ENCODE data around the gene MDN1.
"Not testable (repeated sequence)": the region's sequence is repeated elsewhere in the genome, so short reads cannot be mapped to it uniquely, and the experiment has no call there.

The MDN1 gene

DNA sequence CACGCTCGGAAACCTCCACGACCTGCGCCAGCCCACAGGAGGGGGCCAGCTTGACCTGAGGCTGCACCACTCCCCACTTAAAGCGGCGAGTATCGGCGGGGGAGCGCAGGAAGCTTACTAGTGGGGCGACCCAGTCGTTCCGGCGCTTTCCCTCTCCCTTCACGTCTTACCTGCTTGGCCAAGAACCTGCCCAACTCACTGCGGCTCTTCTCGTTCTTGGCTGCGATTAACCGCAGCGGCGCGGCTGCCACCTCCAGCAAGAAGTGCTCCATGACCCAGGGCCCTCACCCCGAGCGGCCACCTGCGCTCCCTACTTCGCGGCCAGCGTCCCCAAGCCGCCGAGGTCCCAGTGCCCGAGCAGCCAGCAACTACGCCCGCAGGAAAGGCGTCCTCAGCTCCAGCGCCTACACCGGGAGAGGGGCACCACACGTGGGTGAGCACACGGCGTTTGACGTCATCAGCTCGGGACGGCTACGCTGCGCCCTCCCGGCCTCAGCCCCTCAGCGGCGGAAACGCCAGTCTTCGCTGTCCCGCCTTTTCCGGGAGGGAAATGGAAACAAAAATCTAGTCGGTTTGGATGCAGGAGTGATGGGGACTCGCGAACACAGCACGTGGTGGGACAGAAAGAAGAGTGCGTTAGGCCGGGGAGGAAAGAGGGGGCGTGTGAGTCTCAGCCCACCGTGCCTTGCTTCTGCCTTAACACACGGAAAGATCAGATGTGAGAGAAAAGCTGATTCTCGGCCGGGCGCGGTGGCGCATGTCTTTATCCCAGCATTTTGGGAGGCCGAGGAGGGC is at the start of gene MDN1:
TSS of gene MDN1 (minus strand) at position 459 of the 795 bp plus-strand sequence. CDS start at position 272, 187 bp downstream.
- peaks cover 40% of the 10 kb centered on the region for H3K4me1 Mint-ChIP-seq
- peak within 1 kb of the TSS; percentile 81 for H3K4me3 Mint-ChIP-seq
- no peaks in the 10 kb centered on the region for H3K27me3 Mint-ChIP-seq
- peak; percentile 95 for DNase-seq
- no peaks in the 10 kb centered on the region for H3K9me3 Mint-ChIP-seq
- H3K27ac Mint-ChIP-seq = peak within 1 kb of the TSS; percentile 91
- peaks cover 14% of the 10 kb centered on the region for H3K36me3 Mint-ChIP-seq
- CTCF ChIA-PET = interaction anchor here (0.6 to 1.9 kb wide), 9 partner anchors 10 to 1005 kb away, joined by 3 to 7 read pairs (median 3); partner anchors contain the start of gene CASP8AP2

- no peak for DNase-seq
- Mint-ChIP-seq H3K36me3 (peaks cover 78% of the 10 kb centered on the region), H3K4me3 (no peak overlapping the region), H3K27me3 (no peaks in the 10 kb centered on the region), H3K4me1 (peaks cover 14% of the 10 kb centered on the region), H3K27ac (no peak overlapping the region), H3K9me3 (peaks cover 3% of the 10 kb centered on the region)
- CTCF ChIA-PET = no interaction called here
Measured at GRCh38 chr6:89866024-89866678, 46.6 kb upstream of the MDN1 start.

DNA sequence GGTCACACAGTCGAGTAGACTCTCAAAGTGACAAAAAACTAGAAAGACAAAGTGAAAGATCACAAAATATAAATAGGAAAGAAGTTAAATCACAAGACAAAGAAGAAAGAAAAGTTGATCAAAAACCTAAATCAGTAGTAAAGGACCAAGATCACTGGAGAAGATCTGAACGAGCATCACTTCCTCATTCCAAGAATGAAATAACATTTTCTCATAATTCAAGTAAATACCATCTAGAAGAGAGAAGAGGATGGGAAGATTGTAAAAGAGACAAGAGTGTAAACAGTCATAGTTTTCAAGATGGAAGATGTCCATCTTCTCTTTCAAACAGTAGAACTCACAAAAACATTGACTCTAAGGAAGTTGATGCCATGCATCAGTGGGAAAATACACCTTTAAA is 43.1 kb upstream of the MDN1 start:
- Mint-ChIP-seq H3K27ac (peak overlapping the region; percentile 56), H3K4me3 (no peak overlapping the region)

DNA sequence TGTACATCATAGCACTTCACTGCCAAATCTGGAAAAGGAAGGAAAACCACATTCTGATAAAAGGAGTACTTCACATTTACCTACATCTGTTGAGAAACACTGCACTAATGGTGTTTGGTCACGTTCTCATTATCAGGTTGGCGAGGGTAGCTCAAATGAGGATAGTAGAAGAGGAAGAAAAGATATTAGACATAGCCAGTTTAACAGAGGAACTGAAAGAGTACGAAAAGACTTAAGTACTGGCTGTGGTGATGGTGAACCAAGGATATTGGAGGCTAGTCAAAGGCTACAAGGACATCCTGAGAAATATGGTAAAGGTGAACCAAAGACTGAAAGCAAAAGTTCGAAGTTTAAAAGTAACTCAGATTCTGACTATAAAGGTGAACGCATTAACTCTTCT is 42.7 kb upstream of the MDN1 start:
- H3K36me3 Mint-ChIP-seq = peaks cover 67% of the 10 kb centered on the region
- H3K27ac Mint-ChIP-seq = peak overlapping the region; percentile 10
- H3K27me3 Mint-ChIP-seq = no peaks in the 10 kb centered on the region
- H3K9me3 Mint-ChIP-seq = peaks cover 3% of the 10 kb centered on the region
- CTCF ChIA-PET = no interaction called here
- DNase-seq = no peak
- no peak overlapping the region for H3K4me3 Mint-ChIP-seq
- H3K4me1 Mint-ChIP-seq = peaks cover 24% of the 10 kb centered on the region

More for the DNA sequence above, 43.1 kb upstream of the MDN1 start:
- CTCF ChIA-PET = no interaction called here
- Mint-ChIP-seq H3K4me1 (peaks cover 24% of the 10 kb centered on the region), H3K9me3 (peaks cover 3% of the 10 kb centered on the region), H3K36me3 (peaks cover 71% of the 10 kb centered on the region), H3K27me3 (no peaks in the 10 kb centered on the region)
- no peak for DNase-seq

DNA sequence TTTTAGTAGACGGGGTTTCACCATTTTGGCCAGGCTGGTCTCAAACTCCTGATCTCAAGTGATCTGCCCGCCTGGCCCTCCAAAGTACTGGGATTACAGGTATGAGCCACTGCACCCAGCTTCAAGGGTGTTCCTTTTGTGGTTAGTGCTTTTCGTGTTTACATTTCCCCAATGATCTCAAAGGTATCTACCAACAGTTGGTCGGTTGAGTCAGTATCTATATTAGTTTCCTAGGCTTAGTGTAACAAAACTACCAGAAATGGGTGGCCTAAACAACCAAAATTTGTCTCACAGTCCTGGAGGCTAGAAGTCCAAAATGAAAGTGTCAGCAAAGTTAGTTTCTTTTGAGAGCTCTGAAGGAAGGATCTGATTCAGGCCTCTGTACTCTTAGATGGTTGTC is 40.1 kb upstream of the MDN1 start:
- peaks cover 24% of the 10 kb centered on the region for H3K4me1 Mint-ChIP-seq
- CTCF ChIA-PET = interaction anchor here (1.2 kb wide), 1 partner anchor 619 kb away, joined by 3 read pairs; no protein-coding TSS in a partner anchor
- H3K27me3 Mint-ChIP-seq = no peaks in the 10 kb centered on the region
- H3K9me3 Mint-ChIP-seq = peaks cover 3% of the 10 kb centered on the region
- DNase-seq = no peak
- no peak overlapping the region for H3K4me3 Mint-ChIP-seq
- H3K27ac Mint-ChIP-seq = peak overlapping the region; percentile 71
- H3K36me3 Mint-ChIP-seq = peaks cover 67% of the 10 kb centered on the region

DNA sequence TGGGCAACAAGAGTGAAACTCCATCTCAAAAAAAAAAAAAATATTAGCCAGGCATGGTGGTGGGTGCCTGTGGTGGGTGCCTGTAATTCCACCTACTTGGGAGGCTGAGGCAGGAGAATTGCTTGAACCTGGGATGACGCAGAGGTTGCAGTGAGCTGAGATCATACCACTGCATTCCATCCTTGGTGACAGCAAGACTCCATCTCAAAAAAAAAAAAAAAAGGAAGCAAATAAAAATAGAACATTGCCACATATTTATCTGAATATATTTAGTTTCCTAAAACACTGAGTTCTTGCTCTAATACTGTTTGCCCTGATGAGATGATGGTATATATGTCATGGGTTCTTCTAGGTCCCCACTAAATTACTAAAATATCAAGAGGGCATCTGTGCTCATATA is 38.4 kb upstream of the MDN1 start:
- Mint-ChIP-seq H3K4me3 (no peak overlapping the region), H3K27me3 (no peaks in the 10 kb centered on the region), H3K9me3 (no peaks in the 10 kb centered on the region), H3K36me3 (peaks cover 60% of the 10 kb centered on the region), H3K27ac (no peak overlapping the region), H3K4me1 (peaks cover 22% of the 10 kb centered on the region)
- no peak for DNase-seq
- CTCF ChIA-PET = no interaction called here

DNA sequence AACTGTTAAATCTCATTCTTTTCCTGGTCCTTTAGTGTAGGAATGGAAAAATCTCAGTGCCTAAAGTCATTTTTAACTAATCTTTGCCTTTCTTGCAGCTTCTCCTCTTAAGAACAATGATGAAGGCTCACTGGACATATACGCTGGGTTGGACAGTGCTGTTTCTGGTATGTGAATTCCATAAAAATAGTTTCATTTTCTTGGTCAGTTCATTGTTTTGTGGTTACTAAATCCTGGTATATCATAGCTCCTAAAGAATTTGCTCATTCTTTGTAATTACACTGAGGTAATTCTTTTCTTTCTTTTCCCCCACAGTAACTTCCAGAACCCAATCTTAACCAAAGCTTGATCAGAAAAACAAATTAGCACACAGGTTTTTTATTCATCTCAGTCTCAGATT is 33.5 kb upstream of the MDN1 start:
- no peak for DNase-seq
- Mint-ChIP-seq H3K4me3 (no peak overlapping the region), H3K36me3 (peaks cover 46% of the 10 kb centered on the region), H3K4me1 (peaks cover 12% of the 10 kb centered on the region), H3K27ac (no peak overlapping the region), H3K27me3 (no peaks in the 10 kb centered on the region), H3K9me3 (no peaks in the 10 kb centered on the region)
- CTCF ChIA-PET = interaction anchor here (0.7 kb wide), 1 partner anchor 32 kb away, joined by 4 read pairs; no protein-coding TSS in a partner anchor

- peaks cover 28% of the 10 kb centered on the region for H3K36me3 Mint-ChIP-seq
- not testable (repeated sequence) for H3K4me3 Mint-ChIP-seq, DNase-seq, H3K9me3 Mint-ChIP-seq, H3K27me3 Mint-ChIP-seq, H3K27ac Mint-ChIP-seq
- CTCF ChIA-PET = interaction anchor here (0.6 to 0.9 kb wide), 3 partner anchors 8 to 545 kb away, joined by 3 read pairs; partner anchors contain the start of gene MDN1
- H3K4me1 Mint-ChIP-seq = peaks cover 22% of the 10 kb centered on the region
Measured at GRCh38 chr6:89847513-89847912, 27.9 kb upstream of the MDN1 start.

GRCh38 chr6:89843070-89843469 is 23.5 kb upstream of the MDN1 start:
- no peaks in the 10 kb centered on the region for H3K27me3 Mint-ChIP-seq
- CTCF ChIA-PET = interaction anchor here (0.6 kb wide), 1 partner anchor 14 kb away, joined by 3 read pairs; no protein-coding TSS in a partner anchor
- DNase-seq = no peak
- H3K36me3 Mint-ChIP-seq = peaks cover 23% of the 10 kb centered on the region
- H3K9me3 Mint-ChIP-seq = no peaks in the 10 kb centered on the region
- peak overlapping the region; percentile 44 for H3K27ac Mint-ChIP-seq
- peaks cover 28% of the 10 kb centered on the region for H3K4me1 Mint-ChIP-seq
- H3K4me3 Mint-ChIP-seq = no peak overlapping the region

DNA sequence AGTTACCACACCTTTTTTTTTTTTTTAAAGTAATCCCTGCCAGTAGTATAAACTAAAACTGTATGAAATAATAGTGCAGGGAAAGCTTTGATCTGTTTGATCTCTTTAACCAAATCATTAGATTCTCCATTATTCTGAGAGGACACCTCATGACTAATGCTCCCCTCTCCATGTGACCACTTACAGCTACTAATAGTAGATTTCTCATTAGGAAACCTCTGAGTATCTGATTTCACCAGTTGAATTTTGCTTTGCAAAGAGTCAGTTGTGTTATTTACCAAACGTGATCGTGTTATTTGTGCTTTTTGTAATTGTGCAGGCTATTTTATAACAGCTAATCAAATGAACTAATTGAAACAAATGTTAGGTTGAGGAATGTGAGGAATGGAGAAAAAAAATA is 22.6 kb upstream of the MDN1 start:
- H3K9me3 Mint-ChIP-seq = no peaks in the 10 kb centered on the region
- CTCF ChIA-PET = no interaction called here
- no peak overlapping the region for H3K4me3 Mint-ChIP-seq
- peaks cover 27% of the 10 kb centered on the region for H3K36me3 Mint-ChIP-seq
- no peak for DNase-seq
- peak overlapping the region; percentile 22 for H3K27ac Mint-ChIP-seq
- peaks cover 32% of the 10 kb centered on the region for H3K4me1 Mint-ChIP-seq
- H3K27me3 Mint-ChIP-seq = no peaks in the 10 kb centered on the region

DNA sequence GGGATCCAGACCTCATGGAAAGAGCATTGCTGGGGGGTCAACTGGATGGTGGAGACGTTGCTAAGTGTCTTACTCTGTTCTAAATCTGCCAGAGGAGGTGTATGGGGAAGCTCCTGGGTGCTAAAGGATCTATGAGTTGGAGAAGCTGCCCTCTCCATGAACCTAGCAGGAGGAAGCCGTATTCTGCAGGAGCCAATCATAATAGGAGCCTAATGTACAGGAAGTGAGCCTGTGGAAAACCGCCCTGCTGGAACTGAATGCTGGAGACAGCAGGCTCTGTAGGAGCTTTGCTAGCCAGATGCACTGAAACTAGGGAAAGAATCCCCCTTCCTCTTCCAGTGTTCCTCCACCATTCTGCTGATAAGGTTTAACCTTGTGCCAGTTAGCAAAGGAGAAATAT is 20.9 kb upstream of the MDN1 start:
- Mint-ChIP-seq H3K36me3 (peaks cover 36% of the 10 kb centered on the region), H3K27me3 (no peaks in the 10 kb centered on the region), H3K4me3 (no peak overlapping the region), H3K4me1 (peaks cover 47% of the 10 kb centered on the region), H3K9me3 (no peaks in the 10 kb centered on the region), H3K27ac (peak overlapping the region; percentile 28)
- CTCF ChIA-PET = no interaction called here
- DNase-seq = no peak

GRCh38 chr6:89836639-89837222 is 17.1 kb upstream of the MDN1 start:
- no peak overlapping the region for H3K4me3 Mint-ChIP-seq
- peaks cover 57% of the 10 kb centered on the region for H3K4me1 Mint-ChIP-seq

GRCh38 chr6:89834884-89835792 is 15.5 kb upstream of the MDN1 start:
- CTCF ChIA-PET = interaction anchor here (1.1 kb wide), 1 partner anchor 16 kb away, joined by 3 read pairs; the partner anchor contains the start of gene MDN1
- Mint-ChIP-seq H3K27me3 (no peaks in the 10 kb centered on the region), H3K9me3 (no peaks in the 10 kb centered on the region), H3K27ac (peak overlapping the region; percentile 93), H3K4me3 (peak overlapping the region; percentile 38), H3K4me1 (peaks cover 66% of the 10 kb centered on the region), H3K36me3 (peaks cover 61% of the 10 kb centered on the region)
- peak; percentile 55 for DNase-seq

More at GRCh38 chr6:89836639-89837222, 17.1 kb upstream of the MDN1 start:
- Mint-ChIP-seq H3K9me3 (no peaks in the 10 kb centered on the region), H3K36me3 (peaks cover 54% of the 10 kb centered on the region), H3K27ac (peak overlapping the region; percentile 63), H3K27me3 (no peaks in the 10 kb centered on the region)
- CTCF ChIA-PET = no interaction called here
- DNase-seq = no peak

Data from activated naive CD4-positive, alpha-beta T cell treated with anti-CD3 and anti-CD28 coated beads, Interleukin-2, amount 10 ng/mL, durations not matched to agents 7 days and 5 days (primary cell).